ENCODE measurements around the gene RERE.

- TF ChIP-seq CTCF (conservative IDR thresholded peaks at IDR 0.05; ENCODE audit: low read length) (no peak), EZH2phosphoT487 (IDR thresholded peaks at IDR 0.05; ENCODE audit: borderline replicate concordance, low read depth, low read length) (no peak)
Observed at GRCh38 chr1:8662380-8663072, 154.9 kb downstream of the RERE start.

Data from OCI-LY7 (cell line).